Measurements from ENCODE around the gene TMEM121.
"Not testable (repeated sequence)": the region's sequence is repeated elsewhere in the genome, so short reads cannot be mapped to it uniquely, and the experiment has no call there.

DNA sequence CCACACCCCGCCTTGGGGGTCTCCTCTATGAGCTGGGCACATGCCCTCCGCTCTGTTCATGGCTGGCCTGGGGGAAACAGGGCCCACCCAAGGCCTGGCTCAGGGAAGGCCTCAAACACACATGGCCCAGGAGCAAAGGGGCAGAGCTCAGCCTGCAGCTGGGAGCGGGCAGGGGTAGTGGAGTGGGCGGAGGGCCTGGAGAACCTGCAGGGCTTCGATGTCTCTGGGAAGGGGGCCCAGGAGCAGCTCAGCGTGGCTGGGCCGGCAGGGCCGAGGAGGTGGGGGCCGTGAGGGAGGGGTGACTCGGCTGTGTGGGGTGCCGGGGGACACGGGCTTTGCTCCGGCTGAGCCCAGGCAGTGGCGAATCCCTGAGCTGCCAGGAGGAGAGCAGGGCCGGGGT is 47.5 kb downstream of the TMEM121 start:
- TF ChIP-seq CTCF (IDR thresholded peaks at IDR 0.05); POLR2A (IDR thresholded peaks at IDR 0.05); EP300 (IDR thresholded peaks at IDR 0.05; ENCODE audit: low read depth): not testable (repeated sequence)
